IPS DF 4.7 (cell line): ENCODE data around the gene POU4F3.

Experiments
- DNase-seq: peaks from one replicate; pipeline ENCODE4 v3.0.0-alpha.2; 2013; ENCODE audit warnings: low spot score; ENCODE audit errors: extremely low read depth

Gene POU4F3

DNA sequence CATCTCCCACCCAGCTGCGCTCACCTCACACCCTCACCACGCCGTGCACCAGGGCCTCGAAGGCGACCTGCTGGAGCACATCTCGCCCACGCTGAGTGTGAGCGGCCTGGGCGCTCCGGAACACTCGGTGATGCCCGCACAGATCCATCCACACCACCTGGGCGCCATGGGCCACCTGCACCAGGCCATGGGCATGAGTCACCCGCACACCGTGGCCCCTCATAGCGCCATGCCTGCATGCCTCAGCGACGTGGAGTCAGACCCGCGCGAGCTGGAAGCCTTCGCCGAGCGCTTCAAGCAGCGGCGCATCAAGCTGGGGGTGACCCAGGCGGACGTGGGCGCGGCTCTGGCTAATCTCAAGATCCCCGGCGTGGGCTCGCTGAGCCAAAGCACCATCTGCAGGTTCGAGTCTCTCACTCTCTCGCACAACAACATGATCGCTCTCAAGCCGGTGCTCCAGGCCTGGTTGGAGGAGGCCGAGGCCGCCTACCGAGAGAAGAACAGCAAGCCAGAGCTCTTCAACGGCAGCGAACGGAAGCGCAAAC, 1.1 kb downstream of the POU4F3 start:
- no peak for DNase-seq

GRCh38 chr5:146340260-146341081, 1.8 kb downstream of the POU4F3 start:
- no peak for DNase-seq

- DNase-seq: no peak
Measured at GRCh38 chr5:146341854-146342253, 3.2 kb downstream of the POU4F3 start.

DNA sequence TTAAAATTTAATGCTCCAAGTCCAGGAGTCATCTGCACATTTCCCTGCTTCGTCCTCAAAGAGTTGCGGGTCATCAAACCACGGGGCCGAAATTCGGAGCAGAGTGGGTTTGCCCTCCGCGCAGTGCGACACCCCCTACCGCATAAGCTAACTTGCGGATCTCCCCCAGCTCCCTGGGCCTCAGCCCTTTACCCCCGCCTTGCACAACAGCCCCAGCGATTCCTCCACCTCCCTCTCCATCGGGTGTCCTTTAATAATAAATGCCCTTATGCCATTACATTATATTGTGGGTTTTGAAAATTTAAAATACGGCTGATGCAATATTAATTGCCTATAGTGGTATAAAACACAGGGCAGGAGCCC, 3.9 kb downstream of the POU4F3 start:
- DNase-seq: no peak

DNA sequence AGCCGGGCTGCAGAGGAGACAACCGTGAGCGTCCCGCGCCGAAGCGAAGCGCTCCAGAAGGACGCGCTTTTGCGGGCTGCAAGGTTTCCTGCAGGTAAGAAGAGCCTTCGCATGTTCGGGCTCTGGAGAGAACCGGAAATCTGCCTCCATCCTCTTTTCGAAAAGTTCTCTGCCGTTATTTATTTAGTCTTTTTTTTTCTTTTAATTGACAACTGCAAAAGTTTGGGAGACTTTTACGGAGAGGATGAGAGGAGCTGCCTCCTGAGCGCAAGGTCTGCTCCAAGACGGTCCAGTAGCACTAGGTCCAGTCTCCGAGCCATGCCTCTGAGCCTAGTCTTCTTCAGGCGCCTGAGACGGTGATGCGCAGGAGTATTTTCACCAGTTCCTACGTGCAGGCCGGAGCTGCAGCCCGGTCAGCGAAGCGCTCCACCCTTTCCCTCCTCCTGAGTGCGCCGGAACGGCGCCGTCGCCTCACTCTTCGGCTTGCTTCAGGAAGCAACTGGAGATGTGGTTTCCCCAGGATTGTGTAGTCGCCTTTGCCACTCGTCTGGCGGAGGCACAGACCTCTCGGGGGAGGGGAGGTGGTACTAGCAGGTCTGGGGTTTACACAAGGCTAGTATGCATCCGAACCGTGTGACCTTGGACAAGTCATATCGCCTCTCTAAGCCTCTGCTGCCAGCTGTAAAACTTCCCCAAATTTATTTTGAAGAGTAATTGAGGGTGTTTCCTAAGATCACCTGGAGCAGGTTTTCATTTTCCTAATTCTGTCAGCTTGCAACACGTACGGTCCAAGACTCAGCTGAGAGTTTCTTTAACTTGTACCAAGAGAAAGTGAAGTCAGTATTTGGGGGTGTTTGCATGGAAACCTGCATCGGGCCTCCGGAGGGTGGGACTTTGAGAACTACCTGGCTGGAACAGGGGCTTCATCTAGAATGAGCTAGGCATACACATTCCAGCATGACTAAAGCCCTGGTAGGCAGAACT, 4.5 kb downstream of the POU4F3 start:
- no peak for DNase-seq

DNA sequence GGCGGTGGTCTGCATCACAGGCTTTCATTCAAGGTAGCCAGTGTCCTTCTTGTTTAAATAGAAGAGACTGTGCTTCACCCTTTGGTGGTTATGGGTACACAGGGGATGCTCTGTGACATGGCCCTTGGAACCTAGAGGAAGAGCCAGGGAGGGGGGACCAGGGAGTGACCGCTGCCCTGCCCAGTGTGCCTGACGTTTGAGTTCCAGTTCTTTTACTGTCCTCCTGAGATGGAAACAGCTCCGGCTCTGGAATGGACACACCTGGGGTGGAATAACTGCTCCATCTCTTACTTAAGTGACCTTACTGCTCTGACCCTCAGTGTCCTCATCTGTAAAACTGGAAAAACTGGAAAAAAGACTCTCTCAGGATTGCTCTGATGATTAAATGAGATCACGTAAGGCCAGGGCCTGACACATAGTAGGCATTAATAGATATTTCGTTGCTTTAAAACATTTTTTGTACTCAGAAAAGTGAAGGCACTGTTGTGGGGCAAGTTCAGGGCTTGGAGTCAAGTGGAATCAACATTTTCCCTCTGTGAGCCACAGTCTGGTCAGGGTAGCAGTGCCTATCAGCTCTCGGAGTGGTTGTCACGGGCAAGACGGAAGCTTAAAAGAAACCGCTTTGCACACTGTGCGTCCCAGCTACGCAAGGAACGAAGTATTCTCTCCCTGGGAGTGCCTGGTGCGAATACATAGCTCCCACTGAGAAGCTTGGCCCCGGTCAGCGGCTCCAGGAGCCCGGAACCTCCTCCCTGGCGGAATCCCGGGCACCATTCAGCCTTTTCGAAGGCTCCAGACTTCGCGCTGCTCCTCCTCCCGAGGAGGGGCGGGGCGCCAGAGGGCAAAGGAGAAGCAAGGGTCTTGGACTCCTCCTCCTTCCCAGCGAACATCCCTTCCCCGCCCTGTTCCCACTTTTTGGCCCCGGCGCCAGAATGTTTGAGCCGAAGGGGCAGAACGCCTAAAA, 5.8 kb downstream of the POU4F3 start:
- no peak for DNase-seq

DNA sequence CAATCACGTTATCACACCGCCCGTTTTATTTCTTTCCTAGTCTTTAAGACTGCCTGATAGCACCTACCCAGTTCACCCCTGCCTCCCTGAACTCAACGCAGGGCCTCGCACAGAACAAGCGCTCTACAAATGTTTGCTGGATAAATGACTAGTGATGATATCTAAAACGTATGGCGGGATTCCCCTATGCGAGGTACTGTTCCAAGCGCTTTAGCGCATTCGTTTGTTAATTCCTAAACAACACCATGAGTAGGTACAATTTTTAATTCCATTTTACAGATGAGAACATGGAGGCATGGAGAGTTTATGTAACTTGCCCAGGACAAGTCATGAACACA, 6.6 kb downstream of the POU4F3 start:
- DNase-seq: no peak

DNA sequence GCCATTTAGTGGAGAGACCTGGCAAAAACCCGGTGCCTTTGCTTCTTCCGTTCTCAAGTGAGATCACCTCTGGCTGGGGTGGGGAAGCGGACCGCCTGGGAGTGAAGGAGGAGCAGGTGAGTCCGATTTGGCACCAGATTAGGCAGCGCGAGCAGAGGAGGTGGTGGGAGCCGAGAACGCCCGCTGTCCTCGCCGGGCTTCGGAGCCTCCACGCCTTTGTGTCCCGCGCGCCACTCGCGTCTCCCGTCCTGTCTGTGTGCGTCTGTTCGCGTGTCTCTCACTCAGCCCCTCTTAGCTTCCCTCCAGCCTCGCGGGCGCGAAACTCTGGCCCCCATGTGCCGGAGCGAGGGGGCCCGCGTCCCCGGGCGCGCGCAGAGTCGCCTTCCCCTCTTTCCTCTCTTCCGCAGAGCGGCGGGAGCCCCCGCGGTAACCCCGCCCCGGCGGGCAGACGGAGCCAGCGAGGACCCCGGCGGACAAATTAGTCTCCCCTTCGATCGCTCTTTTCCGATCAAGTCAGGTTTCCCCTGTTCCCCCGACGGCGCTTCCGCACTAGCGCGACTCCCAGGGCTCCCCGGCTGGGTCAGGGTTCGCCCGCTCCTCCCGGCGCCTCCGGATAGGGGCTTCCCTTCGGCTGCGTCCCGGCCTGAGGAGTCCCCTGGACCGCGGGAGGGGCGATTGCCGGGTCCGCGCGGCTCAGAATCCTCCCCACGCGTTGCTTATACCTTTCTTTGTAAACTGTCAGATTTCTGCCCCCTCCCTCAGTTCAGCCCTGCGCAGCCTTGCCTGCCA, 7.1 kb downstream of the POU4F3 start:
- no peak for DNase-seq

DNA sequence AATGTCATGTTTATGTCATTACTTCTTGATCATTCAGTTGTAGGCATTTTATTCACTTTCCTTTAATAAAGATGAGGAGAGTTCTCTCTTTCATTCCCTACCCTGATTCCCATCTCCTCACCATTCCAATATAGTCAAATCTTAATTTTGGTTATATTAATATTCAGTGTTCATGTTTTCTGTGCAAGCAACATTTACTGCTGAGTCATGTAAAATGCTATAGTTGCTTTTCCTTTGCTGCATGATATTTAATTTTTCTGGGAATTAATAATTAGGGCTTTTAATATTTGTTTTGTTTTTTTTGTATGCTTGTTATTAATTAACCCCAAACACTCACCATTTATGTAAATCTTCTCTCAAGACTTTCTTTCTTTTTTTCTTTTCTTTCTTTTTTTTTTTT, 18.5 kb downstream of the POU4F3 start:
- no peak for DNase-seq

DNA sequence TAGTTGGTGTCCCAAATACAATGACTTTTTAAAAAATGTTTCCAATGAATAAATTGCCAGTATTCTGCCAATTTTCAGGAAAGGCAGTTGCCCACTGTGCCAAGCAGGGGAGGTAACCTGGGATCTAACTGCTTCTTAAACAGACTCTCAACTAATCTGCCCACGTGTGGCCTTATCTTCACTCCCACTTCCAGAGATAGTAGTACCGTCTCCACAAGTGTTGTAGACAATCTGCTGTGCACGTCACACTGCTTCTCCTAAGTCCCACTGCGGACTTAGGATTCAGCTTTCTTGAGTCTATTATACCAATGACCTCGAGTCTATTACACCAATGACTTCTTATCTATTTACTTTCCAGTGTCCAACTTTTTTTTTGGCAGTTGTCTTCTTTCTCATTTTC, 21.2 kb downstream of the POU4F3 start:
- no peak for DNase-seq

GRCh38 chr5:146363161-146363874, 24.7 kb downstream of the POU4F3 start:
- no peak for DNase-seq

DNA sequence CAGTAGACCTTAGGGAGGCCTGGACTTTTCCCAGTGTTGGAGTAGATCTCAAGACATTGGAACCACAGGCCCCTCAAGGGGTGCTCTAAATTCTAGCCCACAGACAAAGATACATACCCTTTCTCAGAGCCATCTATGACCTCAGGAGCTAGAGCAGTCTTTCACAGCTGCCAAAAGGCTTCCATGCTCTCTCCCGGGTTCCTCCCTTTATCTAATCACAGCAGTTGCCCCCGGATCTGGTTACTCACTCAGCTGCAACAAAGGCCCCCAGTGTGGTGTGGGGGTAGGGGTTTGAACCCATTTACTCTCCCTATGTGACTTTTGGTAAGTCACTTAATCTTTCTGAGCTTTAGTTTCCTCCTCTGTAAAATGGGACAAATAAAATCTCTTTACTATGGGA, 27.0 kb downstream of the POU4F3 start:
- no peak for DNase-seq

DNA sequence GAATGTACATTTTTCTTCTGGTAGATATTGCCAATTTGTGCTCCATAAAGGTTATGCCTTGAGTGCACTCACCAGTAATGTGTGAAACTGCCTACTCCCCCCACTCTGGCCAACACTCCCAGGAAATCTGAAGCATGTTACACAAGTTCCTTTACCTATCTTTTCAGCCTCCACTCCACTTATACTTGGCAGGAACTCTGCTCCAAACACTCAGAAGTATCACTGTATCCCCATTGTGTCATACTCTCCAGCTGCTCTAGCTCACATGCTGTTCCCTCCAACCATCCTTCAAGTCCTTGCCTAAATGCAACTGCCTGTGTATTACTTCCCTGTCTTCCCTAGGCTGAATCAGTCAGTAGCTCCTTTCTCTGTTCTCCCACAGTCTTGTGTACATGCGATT, 28.3 kb downstream of the POU4F3 start:
- no peak for DNase-seq

GRCh38 chr5:146368137-146368536, 29.5 kb downstream of the POU4F3 start:
- DNase-seq: no peak

- DNase-seq: no peak
Measured at GRCh38 chr5:146369691-146370090, 31.1 kb downstream of the POU4F3 start.

GRCh38 chr5:146376821-146377220, 38.2 kb downstream of the POU4F3 start:
- DNase-seq: no peak

DNA sequence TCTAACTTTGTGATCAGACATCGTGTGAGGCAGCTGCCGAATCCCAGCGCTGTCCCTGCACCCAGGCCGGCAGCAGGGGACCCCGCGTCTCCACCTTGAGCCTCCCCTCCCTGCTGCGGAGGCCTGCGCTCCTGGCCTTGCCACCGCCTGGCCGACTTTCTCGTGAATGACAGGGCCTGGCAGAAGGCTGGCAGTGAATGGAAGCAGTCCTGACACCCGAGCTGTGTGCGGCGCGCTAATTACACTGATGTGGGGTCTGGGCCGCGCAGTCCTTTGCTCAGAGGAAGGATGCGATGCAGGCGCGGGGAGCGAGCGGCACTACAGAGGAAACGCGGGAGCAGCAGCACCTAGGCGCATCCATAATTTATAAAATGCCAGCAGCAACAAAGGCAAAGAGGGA, 40.3 kb downstream of the POU4F3 start:
- DNase-seq: no peak

GRCh38 chr5:146380714-146381113, 42.1 kb downstream of the POU4F3 start:
- DNase-seq: no peak

DNA sequence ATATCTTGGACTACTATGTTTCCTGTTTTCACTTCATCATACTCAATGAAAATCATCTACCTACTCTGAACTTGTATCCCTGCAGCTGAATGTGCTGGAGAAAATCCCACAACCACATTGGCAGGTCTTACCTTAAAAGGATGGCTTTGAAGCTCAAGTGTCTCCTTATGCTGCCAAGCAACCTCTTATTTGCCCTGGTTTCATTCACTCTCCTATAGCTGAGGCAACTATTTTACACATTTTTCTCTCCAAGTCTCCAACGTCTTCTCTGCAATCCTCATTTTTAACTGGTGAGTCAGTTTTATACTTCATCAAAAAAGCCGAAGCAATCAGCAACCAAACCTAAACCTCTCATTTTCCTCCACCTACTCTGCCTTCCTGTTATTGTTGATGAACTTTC, 49.7 kb downstream of the POU4F3 start:
- DNase-seq: no peak

DNA sequence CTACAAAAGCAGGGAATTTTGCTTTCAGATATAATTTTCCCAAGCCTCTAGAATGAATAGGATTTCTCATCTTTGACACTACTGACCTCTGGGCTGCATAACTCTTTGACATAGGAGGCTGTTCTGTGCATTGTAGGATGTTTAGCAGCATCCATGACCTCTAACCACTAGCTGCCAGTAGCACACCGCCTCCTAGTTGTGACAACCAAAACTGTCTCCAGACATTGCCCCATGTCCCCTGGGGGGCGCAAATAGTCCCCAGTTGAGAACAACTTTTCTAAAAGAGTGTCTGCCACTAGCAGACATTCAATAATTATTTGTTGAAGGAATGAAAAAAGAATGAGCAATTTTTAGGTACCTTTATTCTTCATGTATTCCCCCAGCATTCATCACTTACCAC, 51.8 kb downstream of the POU4F3 start:
- DNase-seq: no peak
